Liver (tissue), 3 donors: ENCODE results near the gene BRD9.
"Not testable (repeated sequence)": the region's sequence is repeated elsewhere in the genome, so short reads cannot be mapped to it uniquely, and the experiment has no call there.

Experiments used
- CTCF ChIP-seq: fragments of 150-350 bp; IDR thresholded peaks from 2 replicates; pipeline ENCODE4 v1.5.1; 2017; ENCODE audit warnings: improper control_type of control experiment, low read depth, low read length; ENCODE audit not compliant: missing input control
- JUND ChIP-seq, 2 donors: IDR thresholded peaks; 2 replicates each; pipeline ENCODE4 v1.6.1; 2016; ENCODE audit warnings: antibody characterized with exemption in 2 of 2
- RAD21 ChIP-seq, 2 donors: IDR thresholded peaks; 2 replicates each; pipeline ENCODE4 v1.6.1; 2016; ENCODE audit warnings: antibody characterized with exemption in 2 of 2, mild to moderate bottlenecking in 2 of 2
- YY1 ChIP-seq: IDR thresholded peaks from 2 replicates; pipeline ENCODE4 v1.6.1; 2016; ENCODE audit warnings: antibody characterized with exemption, mild to moderate bottlenecking
- donor health status: healthy.
- donor health status: healthy.

DNA sequence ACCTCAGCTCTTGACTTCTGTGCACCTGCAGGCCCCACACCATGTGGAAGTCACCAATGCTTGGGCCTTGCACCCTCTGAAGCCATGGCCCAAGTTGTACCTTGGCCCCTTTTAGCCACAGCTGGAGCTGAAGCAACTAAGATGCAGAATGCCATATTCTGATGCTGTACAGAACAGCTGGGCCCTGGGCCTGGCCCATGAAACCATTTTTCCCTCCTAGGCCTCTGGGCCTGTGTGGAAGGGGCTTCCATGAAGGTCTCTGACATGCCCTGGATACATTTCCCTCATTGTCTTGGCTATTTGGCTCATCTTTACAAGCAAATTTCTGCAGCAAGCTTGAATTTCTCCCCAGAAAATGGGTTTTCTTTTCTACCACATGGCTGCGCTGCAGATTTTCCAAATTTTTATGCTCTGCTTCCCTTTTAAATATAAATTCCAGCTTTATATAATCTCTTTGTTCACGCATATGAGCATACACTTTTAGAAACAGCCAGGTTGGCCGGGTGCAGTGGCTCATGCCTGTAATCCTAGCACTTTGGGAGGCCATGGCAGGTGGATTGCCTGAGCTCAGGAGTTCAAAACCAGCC lies 41.9 kb upstream of the BRD9 start:
- TF ChIP-seq CTCF: peak; percentile 27
- peak; percentile 45 to 63 for TF ChIP-seq RAD21 (IDR thresholded peaks at IDR 0.05)
- TF ChIP-seq JUND (IDR thresholded peaks at IDR 0.05); YY1: not testable (repeated sequence)
